Fibroblast of lung (primary cell): Measurements from ENCODE around the gene PLPP7. TPM values are rescaled to one million over a fixed set of nuclear protein-coding genes. Genes with fewer than 3 reads are reported as not detected.
"Not testable (repeated sequence)": the region's sequence is repeated elsewhere in the genome, so short reads cannot be mapped to it uniquely, and the experiment has no call there.

Experiments
- DNase-seq, 2 donors: peaks; one replicate each; pipeline versions ENCODE4 v3.0.0 to v3.0.0-alpha.2; 2010; ENCODE audit warnings: low read depth in 2 of 2
- H2AFZ ChIP-seq: 2 replicates; pipeline ENCODE4 v1.5.1; 2012; ENCODE audit warnings: low read length, control low read depth, inconsistent platforms
- H3K27ac ChIP-seq: 2 replicates; pipeline ENCODE4 v1.5.1; 2011; ENCODE audit warnings: low read length, control low read depth; ENCODE audit not compliant: insufficient read depth
- H3K27me3 ChIP-seq: 2 replicates; pipeline ENCODE4 v1.5.1; 2011; ENCODE audit warnings: mild to moderate bottlenecking, low read length; ENCODE audit not compliant: control insufficient read depth, insufficient read depth
- H3K36me3 ChIP-seq: 2 replicates; pipeline ENCODE4 v1.5.1; 2011; ENCODE audit warnings: low read length; ENCODE audit not compliant: control insufficient read depth, insufficient read depth
- H3K4me1 ChIP-seq: 2 replicates; pipeline ENCODE4 v1.5.1; 2011; ENCODE audit warnings: low read length; ENCODE audit not compliant: control insufficient read depth, insufficient read depth; ENCODE audit errors: extremely low read depth
- H3K4me2 ChIP-seq: 2 replicates; pipeline ENCODE4 v1.5.1; 2011; ENCODE audit warnings: low read length, control low read depth; ENCODE audit not compliant: insufficient read depth; ENCODE audit errors: extremely low read depth
- H3K4me3 ChIP-seq, 4 experiments: fragments of 200-600 bp in 1 of 4; sonication (generic) in 1 of 4; replicated peaks in 1 of 4; 2 replicates each; pipeline ENCODE4 v1.5.1; 2011 to 2016; ENCODE audit warnings: low read length in 4 of 4, low read depth in 3 of 4, mild to moderate bottlenecking in 3 of 4, control low read depth in 2 of 4, inconsistent platforms in 1 of 4, mixed read lengths in 1 of 4; ENCODE audit not compliant: insufficient read depth in 1 of 4; ENCODE audit errors: control extremely low read depth in 1 of 4
- H3K79me2 ChIP-seq: 2 replicates; pipeline ENCODE4 v1.5.1; 2012; ENCODE audit warnings: mild to moderate bottlenecking, low read length, inconsistent platforms; ENCODE audit not compliant: control insufficient read depth, insufficient read depth
- H3K9ac ChIP-seq: 2 replicates; pipeline ENCODE4 v1.5.1; 2011; ENCODE audit warnings: mild to moderate bottlenecking, low read length, control low read depth; ENCODE audit not compliant: insufficient read depth
- H3K9me3 ChIP-seq: 2 replicates; pipeline ENCODE4 v1.5.1; 2012; ENCODE audit warnings: low read depth, low read length; ENCODE audit not compliant: control insufficient read depth, insufficient read depth
- H4K20me1 ChIP-seq: 2 replicates; pipeline ENCODE4 v1.5.1; 2011; ENCODE audit warnings: low read length; ENCODE audit not compliant: control insufficient read depth, insufficient read depth; ENCODE audit errors: extremely low read depth
- EZH2 ChIP-seq: IDR thresholded peaks from 2 replicates; pipeline ENCODE4 v1.5.1; 2012; ENCODE audit warnings: low read length, control low read depth, mild to moderate bottlenecking; ENCODE audit errors: missing control alignments
- polyA minus RNA-seq: library from RNA; depleted of rRNA, polyadenylated mRNA; stranded (reverse); fragments of >200 nt; gene quantifications from 2 replicates; pipeline ENCODE4 v1.2.3, GENCODE V29; 2011; ENCODE audit warnings: low replicate concordance
- polyA plus RNA-seq, 2 donors: library from polyadenylated mRNA; depleted of rRNA in 1 of 2; stranded (reverse) in 1 of 2; unstranded in 1 of 2; fragments of >200 nt; gene quantifications; 2 replicates each; pipeline ENCODE4 v1.2.1, GENCODE V29; 2011 to 2012; ENCODE audit warnings: missing spikeins in 1 of 2
- total RNA-seq: library from RNA; depleted of rRNA; stranded (reverse); fragments of >200 nt; gene quantifications from 2 replicates; pipeline ENCODE4 v1.2.1, GENCODE V29; 2014
- TF ChIP-seq, protein P1 (sequence below), 2 donors: IDR thresholded peaks in 1 of 2; conservative IDR thresholded peaks in 1 of 2; 1 replicate in 1 of 2; 2 replicates in 1 of 2; pipeline ENCODE4 v1.5.1; 2011 to 2012; ENCODE audit warnings: low read length in 2 of 2, control low read depth in 1 of 2, inconsistent platforms in 1 of 2, low read depth in 1 of 2, mild to moderate bottlenecking in 1 of 2

PLPP7 gene
- total RNA-seq, result 8.2 and 9.4 TPM in 2 replicates
- 2.8 and 3.0 TPM in 2 replicates for polyA plus RNA-seq
- 4.9 and 5.3 TPM in 2 replicates for polyA plus RNA-seq (2012)
- polyA minus RNA-seq, result 0.86 and 1.4 TPM in 2 replicates

DNA sequence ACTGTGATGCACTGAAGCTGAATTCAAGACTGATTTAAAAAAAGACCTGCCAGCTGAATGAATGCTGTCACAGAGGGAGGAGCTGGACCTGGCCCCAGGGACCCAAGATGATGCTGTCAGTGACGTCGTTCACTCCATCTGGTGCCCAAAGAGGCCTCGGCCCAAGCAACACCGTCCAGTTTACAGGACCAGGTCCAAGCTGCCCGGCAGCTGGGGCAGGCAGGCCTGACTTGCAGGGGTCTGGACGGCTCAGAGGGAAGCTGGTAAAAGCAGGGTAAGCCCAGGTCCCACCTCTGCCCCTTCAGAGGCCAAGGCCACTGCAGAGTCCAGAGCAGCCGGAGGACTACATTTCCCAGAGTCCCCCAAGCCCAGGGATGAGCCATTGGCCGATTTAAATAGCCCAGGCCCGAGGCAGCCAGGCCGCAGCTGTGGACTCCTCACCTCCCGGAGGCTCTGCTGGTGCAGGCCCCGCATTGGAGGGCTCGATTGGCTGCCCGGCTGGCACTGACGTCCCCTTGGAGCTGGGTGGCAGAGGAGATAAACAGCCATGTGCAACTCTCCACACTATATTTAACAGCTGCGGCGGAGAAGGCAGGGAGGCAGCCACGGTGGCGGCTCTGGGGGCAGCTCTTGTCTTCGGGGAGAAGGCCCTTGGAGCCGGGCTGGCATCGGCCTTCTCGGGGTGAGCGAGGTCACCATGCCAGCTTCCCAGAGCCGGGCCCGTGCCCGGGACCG is at the start of gene PLPP7:
Gene PLPP7 (plus strand): TSS at position 423 of the 735 bp plus-strand sequence. CDS start 275 bp downstream, at position 698.
- Histone ChIP-seq H3K27me3 (no peaks in the 10 kb centered on the region), H3K36me3 (no peaks in the 10 kb centered on the region), H3K9me3 (no peaks in the 10 kb centered on the region), H3K4me2 (peak within 1 kb of the TSS; percentile 88), H3K4me3 (peak within 1 kb of the TSS; percentile 30 to 59 (median 50)), H3K4me1 (peaks cover 2% of the 10 kb centered on the region), H2AFZ (peak within 1 kb of the TSS; percentile 86), H4K20me1 (no peaks in the 10 kb centered on the region), H3K79me2 (no peaks in the 10 kb centered on the region), H3K27ac (peak within 1 kb of the TSS; percentile 80), H3K9ac (peak within 1 kb of the TSS; percentile 76)
- no peak for TF ChIP-seq EZH2
- TF ChIP-seq, protein P1, sequence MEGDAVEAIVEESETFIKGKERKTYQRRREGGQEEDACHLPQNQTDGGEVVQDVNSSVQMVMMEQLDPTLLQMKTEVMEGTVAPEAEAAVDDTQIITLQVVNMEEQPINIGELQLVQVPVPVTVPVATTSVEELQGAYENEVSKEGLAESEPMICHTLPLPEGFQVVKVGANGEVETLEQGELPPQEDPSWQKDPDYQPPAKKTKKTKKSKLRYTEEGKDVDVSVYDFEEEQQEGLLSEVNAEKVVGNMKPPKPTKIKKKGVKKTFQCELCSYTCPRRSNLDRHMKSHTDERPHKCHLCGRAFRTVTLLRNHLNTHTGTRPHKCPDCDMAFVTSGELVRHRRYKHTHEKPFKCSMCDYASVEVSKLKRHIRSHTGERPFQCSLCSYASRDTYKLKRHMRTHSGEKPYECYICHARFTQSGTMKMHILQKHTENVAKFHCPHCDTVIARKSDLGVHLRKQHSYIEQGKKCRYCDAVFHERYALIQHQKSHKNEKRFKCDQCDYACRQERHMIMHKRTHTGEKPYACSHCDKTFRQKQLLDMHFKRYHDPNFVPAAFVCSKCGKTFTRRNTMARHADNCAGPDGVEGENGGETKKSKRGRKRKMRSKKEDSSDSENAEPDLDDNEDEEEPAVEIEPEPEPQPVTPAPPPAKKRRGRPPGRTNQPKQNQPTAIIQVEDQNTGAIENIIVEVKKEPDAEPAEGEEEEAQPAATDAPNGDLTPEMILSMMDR (conservative IDR thresholded peaks at IDR 0.05 in 1 of 2, IDR thresholded peaks at IDR 0.05 in 1 of 2; ENCODE audit: low read depth in 1 of 2, low read length in 2 of 2), result no peak
- DNase-seq, result peak; percentile 64 to 73

DNA sequence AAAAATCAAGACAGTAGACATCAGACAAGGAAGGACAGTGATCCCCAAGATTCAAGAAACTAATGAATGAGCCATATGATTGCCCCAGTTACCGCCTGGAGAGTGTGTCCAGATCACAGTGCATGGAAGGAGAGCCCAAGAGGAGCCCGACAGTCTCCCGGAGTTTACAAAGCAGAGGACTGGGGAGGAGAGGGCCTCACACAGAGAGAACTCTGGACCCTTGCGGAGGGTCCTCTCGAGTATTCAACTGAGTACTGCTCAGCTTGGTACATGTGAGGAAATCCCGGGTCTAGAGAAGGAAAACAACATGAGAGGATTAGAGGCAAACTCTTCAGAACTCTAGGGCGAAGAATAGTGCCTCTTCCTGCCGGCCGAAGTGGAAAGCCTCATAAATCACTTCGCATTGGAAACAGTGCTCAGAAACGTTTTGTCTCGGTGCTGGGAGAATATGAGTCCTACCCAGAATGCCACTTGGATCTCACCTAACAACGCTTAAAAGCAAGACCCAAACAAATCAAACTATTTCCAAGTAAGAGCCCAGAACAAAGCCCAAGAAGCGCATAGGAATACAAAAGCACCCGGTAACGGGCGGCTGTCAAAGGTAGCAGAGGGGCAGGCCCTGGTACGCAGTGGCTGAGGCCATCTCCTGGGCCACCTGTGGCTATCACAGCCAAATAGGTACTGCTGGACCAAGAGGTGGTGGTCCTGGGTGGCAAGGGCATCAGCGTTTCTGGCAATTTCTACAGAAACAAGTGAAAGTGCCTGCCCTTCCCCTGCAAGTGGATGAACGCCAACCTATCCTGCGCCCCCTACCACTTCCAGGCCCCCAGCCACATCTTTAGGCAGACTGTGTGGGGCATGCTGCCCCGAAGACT is 49.2 kb upstream of the PLPP7 start:
- no peak for DNase-seq
- Histone ChIP-seq H3K36me3 (no peaks in the 10 kb centered on the region), H3K9ac (no peak overlapping the region), H3K9me3 (no peaks in the 10 kb centered on the region), H3K27ac (no peak overlapping the region), H3K4me2 (no peak overlapping the region), H3K27me3 (no peaks in the 10 kb centered on the region), H2AFZ (no peak overlapping the region), H3K4me1 (no peaks in the 10 kb centered on the region), H3K4me3 (no peak overlapping the region), H3K79me2 (no peaks in the 10 kb centered on the region), H4K20me1 (no peaks in the 10 kb centered on the region)
- no peak for TF ChIP-seq EZH2
- TF ChIP-seq, protein P1 (conservative IDR thresholded peaks at IDR 0.05 in 1 of 2, IDR thresholded peaks at IDR 0.05 in 1 of 2; ENCODE audit: low read depth in 1 of 2, low read length in 2 of 2), result no peak

DNA sequence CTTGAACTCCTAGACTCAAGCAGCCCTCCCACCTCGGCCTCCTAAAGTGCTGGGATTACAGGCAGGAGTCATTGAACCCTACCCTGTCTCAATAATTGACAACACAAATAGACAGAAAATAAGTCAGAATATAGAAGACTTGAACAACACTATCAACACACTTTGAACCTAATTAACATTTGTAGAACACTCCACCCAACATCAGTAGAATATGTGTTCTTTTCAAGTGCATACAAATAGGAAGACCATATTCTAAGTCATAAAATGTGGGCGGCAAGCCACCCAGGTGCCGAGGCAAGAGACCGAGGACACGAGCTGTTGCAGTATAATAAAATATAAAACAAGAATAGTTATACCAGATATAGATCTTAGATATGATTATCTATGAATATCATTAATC is 45.2 kb upstream of the PLPP7 start:
- not testable (repeated sequence) for H3K4me2 ChIP-seq, DNase-seq, H3K27ac ChIP-seq, H3K36me3 ChIP-seq, H3K79me2 ChIP-seq, H3K4me3 ChIP-seq, H3K4me1 ChIP-seq, H4K20me1 ChIP-seq, H3K27me3 ChIP-seq, H2AFZ ChIP-seq, H3K9ac ChIP-seq, H3K9me3 ChIP-seq
